HL-60/S4 (cell line): ENCODE data around the gene TESK2.

Source experiments
- in situ Hi-C: fragments of 300-500 bp; cut with MboI; formaldehyde crosslinking; loops from 2 replicates; pipeline ENCODE4 v1.14.3; 2022; ENCODE audit warnings: low sequenced_read_pairs

TESK2 gene

DNA sequence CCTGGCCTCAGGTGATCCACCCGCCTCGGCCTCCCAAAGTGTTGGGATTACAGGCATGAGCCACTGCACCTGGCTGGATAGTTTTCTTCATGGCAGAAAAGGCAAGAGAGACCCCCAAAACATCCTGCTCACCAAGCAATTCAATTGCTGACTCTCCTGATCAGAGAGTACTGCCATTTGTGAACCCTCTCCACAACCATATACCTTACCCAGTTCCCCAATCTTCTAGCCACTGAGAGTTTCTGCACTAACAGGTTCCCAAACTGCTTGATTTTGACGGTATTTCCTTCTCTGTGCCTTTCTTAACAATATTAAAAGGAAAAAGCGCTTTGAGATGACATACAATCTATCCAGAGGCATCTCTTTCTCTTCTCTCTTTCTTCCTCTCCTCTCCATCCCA, 110.8 kb downstream of the TESK2 start:
- in situ Hi-C loops = no loop called here

DNA sequence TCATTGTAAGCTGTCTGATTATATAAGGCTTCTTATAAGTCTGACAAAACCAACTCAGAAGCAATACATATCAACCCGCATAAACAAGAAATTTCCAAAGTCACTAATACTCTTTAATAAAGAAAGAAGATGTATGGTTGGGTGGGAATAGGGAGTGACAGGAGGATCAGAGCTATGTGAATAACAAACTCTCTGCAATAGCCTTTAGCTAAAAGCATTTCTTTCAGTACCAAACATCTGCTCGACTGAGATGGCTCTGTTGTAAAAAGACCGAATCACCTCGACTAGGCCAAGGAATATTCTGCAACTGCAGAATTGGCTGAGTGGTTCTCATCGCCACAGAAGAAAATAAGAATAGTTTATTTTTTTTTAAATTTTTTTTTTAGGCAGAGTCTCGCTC, 111.4 kb downstream of the TESK2 start:
- in situ Hi-C loops = no loop called here

DNA sequence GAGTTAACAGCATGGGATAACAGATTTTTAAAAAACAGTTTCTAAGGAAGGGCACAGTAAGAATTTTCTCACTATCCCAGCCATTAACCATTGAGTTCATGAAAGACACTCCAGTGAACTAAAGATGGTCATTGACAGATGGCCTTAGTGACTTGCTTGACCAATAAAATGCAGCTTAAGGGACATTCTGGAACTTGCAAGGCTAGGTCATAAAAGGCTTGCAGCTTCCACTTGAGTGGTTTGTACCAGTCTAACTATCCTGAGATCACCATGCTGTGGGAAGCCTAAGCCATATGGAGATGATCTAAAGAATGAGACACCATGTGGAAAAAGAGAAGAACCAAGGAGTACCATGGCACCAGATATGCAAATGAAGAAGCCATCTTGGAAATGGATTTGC, 112.8 kb downstream of the TESK2 start:
- in situ Hi-C loops = no loop called here

DNA sequence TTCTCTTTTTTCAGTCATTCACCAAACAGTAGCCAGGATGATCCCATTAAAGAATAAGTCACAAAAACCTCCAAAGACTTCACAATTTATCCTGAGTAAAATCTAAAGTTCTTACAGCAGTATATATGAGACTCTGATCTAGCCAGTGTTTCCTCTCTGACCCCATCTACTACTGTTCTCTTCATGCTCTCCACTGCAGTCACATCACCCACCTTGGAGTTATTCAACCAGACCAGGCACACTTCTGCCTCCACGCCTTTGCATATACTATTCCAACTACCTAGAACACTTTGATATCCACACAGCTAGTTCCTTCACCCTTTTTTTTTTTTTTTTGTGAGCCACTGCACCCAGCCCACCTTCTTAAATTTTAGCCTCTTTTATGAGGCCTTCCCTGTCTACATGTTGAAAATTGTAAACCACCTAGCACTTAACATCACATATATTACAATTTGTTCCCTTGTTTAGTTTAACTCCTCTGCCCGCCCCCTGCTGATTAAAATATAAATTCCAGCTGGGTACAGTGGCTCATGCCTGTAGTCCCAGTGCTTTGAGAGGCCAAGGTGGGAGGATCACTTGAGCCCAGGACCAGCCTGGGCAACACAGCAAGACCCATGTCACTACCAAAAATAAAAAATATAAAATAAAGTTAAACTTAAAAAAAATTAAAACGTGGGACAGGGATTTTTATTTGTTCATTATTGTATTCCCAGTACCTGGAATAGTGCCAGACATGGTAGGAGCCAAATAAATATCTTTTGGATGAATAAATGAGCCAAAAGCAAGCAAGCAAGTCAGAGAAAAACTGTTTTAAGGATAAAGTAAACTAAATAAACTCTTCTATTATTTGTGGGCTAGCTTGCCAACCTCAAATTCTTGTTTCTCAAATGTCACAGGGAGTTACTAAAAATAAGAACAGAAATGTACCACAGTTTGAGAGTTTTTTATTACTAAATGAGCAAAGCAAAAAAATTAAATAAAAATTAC, 115.6 kb downstream of the TESK2 start:
- in situ Hi-C loops = no loop called here

DNA sequence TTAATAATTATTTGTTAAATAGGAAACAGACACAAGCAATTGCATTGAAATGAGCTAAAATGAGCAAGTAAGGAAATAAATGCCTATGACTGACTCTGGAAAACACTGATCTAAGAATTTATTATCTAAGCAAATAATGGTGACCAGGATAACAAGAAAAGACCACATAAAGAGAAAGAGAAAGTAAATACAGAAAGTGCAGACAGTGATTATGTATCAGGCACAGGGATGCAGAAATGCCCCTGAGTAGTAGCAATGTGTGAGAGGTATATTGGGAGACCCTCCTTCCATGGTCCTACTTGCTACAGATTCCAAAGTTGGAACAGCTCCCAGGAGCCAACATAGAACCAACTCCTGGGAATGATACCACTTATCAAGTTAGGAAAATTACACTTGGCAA, 117.4 kb downstream of the TESK2 start:
- in situ Hi-C loops = no loop called here

DNA sequence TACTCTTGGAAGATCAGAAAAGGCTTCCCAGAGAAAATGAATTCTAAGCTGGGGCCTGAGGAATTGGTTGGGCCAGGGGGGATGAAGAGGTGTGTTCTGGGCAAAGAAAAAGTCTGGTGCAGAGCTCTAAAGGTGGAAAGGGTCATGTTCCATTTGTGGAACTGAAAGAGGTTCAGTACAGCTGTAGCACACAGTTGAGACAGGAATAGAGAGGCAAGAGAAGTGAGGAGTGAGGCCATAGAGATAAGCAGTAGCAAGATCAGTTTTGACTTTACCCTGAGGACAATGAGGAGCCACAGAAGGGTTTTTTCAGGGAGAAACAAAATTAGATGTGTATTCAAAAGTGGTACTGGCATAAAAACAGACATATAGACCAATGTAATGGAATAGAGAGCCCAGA, 120.4 kb downstream of the TESK2 start:
- in situ Hi-C loops = no loop called here

DNA sequence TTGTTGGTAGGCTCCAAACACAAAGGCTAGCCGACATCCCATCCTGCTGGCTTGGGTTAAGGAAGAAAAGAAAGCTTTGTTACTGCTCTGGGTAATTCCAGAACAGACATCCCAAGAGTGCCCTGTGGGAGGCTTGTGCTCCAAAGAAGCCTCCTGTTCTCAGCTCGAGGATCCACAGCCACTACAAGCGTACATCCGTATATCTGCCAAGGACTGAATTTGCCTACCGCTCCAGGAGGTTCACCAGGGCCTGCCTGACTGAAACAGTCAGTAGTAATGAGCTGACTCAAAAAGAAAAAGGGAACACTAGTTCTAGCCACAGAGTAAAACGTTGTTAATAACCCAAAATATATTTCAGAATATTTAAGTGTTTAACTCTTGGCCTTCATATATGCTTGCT, 125.9 kb downstream of the TESK2 start:
- in situ Hi-C loops = no loop called here

DNA sequence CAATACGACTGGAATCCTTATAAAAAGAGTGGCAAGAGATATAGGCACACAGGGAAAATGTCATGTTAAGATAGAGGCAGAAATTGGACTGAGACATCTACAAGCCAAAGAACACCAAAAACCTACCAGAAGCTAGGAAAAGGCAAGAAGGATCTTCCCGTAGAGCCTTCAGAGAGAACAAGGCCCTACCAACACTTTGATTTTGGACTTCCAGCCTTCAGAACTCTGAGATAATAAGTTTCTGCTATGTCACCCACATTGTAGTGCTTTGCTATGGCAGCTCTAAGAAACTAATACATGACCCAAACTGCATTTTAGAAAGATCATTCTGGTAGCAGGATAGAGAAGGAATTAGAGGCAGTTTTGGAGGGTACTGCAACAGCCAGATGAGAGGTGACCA, 126.7 kb downstream of the TESK2 start:
- in situ Hi-C loops = loop anchor here (5.0 kb wide), 1 partner anchor 128 kb away; the partner anchor contains the start of gene TESK2

DNA sequence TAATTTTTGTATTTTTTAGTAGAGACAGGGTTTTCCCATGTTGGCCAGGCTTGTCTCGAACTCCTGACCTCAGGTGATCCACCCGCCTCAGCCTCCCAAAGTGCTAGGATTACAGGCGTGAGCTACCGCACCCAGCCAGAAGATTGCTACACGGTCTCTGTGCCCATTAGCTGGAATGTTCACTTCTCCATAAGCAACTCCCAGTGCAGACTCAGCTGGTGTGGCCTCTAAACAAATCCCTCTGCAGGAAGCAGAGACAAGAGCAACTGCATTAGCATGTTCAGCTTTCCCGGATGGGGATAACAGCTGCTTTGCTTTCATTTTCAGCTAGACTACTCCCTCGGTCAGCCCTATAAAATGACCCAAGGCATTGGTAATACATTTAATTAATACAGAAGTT, 130.0 kb downstream of the TESK2 start:
- in situ Hi-C loops = loop anchor here (5.0 kb wide), 1 partner anchor 131 kb away; the partner anchor contains the start of gene TESK2

DNA sequence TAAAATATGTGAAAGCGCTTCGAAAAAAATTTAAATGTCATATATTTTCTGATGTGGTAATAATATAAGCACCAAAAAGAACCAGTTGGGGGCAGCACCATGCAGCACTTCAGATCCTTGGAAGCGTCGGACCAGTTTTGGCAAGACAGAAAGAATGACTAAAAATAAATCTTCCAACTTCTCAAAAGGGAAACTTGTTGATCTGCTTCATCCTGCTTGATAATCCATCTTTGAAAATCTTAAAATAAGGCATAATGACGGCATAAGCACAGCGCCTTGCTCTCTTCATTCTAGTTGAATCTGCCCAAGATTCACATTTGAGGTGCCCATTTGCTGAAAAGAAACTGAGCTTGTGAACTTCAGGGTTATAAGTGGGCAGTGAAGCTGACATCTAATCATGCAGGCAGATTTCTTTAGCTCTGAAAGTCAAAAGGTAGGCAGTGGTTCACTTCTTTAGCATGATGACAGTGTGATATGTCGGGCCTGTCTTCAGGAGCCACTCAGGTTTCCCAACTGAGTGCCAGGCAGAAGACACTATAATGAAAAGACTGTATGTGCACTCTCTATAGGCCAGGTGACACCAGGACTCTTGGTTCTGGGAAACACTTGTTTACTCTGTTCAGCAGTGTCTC, 131.0 kb downstream of the TESK2 start:
- in situ Hi-C loops = loop anchor here (5.0 to 10.0 kb wide), 2 partner anchors 132 to 215 kb away; partner anchors contain the start of gene TESK2

DNA sequence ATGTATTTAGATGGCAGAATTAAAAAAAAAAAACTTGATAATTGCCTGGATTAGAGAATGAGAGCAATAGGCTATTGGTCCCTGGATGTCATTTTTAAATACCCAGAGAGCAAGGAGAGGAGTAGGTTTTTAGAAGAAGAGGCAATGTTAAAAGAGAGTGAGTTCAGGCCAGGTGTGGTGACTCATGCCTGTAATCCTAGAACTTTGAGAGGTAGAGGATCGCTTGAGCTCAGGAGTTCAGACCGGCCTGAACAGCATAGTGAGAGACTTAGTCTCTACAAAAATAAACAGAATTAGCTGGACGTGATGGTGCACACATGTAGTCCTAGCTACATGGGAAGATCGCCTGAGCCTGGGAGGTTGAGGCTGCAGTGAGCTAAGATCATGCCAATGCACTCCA, 134.8 kb downstream of the TESK2 start:
- in situ Hi-C loops = loop anchor here (10.0 kb wide), 1 partner anchor 219 kb away; no protein-coding TSS in a partner anchor

DNA sequence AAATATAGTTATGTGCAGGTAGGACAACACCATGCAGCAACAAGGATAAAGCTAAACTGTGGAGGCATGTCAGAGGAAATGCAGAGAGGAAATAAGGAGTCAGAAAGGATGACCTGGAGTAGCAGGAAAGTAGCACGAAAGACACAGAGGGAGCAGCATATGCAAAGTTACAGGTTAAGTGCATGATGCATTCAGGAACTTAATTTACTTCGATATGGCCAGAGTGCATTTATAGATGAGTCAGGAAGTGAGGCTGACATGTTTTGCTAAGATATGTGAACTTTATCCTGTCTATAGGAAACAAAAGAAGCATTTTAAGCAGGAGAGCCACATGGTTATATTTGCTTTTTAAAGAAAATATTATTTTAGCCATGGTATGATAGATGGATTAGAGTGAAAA, 135.3 kb downstream of the TESK2 start:
- in situ Hi-C loops = loop anchor here (10.0 kb wide), 1 partner anchor 219 kb away; no protein-coding TSS in a partner anchor

DNA sequence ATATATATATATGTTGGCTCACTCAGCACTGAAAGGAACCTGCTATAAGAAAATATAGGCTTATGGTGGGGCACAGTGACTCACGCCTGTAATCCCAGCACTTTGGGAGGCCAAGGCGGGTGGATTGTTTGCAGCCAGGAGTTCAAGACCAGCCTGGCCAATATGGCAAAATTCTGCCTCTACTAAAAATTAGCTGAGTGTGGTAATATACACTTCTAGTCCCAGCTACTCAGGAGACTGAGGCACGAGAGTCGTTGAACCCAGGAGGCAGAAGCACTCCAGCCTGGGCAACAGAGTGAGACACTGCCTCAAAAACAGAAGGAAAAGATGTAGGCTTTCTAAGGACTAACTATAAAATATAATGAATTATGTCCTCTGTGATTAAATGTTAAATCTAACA, 136.1 kb downstream of the TESK2 start:
- in situ Hi-C loops = loop anchor here (10.0 kb wide), 1 partner anchor 220 kb away; no protein-coding TSS in a partner anchor

DNA sequence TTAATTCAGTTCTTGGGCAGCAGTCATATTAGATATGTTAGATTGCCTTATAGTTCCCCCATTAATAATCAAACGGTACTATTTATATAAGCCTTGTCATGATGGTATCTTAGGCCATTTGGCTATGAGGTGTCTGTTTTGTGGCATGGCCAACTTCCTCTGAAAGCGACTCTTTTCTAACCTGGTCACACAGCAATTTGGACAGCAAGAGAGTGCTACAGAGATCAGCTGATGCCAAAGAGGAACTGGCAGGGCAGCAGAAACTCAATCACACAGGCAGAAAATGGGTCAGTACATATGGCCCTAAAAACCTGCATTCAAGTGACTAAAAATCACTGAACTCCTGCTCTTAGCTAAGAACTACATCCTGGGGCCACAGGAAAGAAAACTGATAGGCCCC, 137.3 kb downstream of the TESK2 start:
- in situ Hi-C loops = loop anchor here (10.0 kb wide), 1 partner anchor 221 kb away; no protein-coding TSS in a partner anchor

DNA sequence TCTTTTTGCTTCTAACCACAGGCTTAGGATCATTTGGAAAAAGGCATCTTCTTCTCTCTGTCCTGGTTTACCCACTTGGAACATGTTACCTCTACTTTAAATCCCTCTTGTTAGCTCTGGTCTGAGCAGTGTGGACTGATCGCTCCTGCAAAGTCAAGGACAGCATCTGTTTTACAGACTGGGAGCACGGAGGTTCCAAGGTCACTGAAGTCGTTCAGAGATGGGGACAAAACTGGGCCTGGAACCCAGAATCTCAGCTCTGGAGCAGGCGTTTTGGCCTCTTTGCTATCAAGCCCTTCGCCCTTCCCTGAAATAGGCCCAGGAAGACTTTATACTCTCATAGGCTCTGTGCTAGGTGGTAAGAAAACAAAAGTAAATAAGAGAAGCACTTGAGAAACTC, 139.5 kb downstream of the TESK2 start:
- in situ Hi-C loops = loop anchor here (10.0 kb wide), 1 partner anchor 223 kb away; no protein-coding TSS in a partner anchor

DNA sequence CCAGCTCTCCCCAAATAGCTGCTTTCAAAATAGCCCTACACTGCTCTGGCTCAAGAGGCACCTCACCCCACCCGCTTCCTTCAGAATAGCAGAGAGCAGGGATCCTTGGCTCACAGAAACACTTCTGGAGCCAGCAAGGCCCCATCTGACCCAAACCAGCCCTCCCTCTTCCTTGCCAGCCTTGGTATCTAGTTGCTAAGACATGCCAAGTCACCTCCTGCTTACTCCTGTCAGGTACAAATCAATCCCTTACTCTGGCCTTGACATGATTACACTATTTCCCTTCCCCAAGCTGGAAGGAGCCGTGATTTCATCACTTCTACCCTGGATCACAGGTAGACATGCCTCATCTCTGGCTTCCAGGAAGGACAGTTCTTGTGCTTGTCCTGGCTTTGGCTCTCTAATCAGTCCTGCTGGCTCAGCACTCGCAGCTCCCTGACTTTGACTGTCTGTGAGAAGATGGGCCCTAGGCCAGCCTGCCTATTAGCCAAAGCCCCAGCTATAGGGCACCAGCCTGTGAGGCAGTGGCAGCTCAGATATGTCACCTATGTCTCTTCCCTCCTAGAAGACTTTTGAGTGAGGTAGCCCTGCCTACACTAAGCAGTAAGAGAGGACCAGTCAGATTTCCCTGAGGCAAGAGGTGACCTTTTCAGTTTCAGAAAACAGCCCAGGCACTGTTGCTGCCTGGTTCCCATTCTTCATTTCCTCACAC, 141.8 kb downstream of the TESK2 start:
- in situ Hi-C loops = no loop called here

DNA sequence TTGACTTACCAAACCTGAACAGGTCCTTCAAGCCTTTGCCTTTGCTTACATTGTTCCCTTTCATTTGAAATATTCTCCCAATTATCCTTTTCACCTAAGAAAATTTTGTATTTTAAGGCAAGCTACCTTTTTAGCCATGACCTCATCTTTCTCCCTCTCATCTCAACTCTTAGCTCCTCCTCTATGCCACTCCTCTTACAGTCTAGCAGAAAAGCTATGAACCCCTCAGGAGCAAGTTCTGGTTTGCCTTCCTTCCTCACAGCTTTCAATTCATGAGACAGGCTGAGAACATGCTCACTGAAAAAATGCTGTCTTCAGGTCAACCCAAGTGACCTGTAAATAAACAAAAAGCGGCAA, 142.4 kb downstream of the TESK2 start:
- in situ Hi-C loops = no loop called here

DNA sequence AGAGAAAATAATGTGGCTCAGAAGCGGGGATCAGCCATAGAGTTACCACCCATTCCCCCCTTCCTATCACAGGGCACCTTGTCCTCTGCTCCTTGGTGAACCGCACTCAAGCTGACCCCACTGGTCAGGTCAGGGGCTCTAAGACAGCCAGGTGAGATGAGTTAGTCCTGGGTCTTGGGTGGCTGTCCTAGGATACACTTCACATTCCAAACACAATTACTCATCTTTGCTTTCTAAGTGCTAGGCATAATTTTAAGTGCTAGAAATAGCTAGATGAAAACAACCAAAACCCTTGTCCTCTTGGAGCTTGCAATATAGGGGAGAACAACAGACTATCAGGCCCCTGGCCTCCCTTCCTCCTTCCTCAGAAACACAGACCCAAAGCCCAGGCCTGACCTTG, 142.9 kb downstream of the TESK2 start:
- in situ Hi-C loops = no loop called here

DNA sequence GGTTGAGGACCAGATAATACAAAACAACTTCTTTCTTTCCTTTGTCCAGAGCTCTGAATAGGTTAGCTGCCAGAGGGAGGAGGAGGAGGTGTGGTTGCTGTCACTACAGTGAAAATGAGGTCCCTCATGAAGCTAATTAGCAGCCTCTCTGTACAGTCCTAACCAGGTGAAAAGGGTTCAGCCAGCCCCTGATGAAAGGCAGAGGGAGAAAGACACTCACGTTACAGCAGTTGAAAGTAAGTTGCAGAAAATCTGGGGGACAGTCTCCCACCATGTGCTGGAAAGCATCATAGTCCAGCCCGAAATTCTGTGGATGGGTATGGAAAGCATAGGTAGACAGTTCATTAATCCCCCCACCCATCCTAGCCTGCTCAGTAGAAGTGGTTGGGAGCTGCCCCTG, 144.5 kb downstream of the TESK2 start:
- in situ Hi-C loops = no loop called here

DNA sequence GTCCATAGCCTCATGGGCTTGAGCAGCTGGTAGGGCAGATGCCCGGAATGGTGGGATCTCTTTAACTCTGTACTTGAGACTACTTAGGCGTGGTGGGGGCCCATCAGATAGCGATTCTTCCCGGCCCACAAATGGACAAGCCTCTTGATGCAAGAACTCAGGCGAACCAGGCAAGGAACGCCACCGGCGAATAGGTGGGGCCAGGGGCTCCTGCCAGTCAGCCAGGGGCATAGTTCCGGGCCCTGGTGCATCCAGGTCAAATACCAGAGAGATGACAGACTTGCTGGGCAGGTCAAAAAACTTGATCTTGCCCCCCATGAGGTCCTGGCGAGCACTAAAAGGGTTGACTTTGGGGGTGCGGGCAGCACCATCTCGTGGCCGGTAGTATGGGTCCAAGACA, 145.9 kb downstream of the TESK2 start:
- in situ Hi-C loops = no loop called here

DNA sequence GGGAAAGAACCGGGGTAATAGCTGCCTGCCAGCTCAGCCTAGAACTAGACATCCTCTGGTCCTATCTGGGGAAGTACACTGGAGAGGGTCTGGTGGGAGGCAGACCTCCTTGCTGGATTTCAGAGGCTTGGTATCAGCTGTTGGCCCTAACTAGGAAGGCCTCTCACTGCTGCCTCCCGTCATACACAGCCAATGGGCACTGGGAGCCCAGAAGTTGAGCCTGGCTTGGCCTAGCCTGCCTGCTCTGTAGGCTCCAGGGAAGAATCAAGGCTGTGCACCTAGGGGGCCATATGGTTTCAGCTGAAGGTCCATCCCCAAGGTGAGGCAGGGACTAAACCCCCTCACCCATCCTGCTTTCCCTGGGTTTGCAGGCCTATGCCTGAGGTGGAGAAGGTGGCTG, 146.5 kb downstream of the TESK2 start:
- in situ Hi-C loops = no loop called here
